Endodermal cell (in vitro differentiated cells): ENCODE measurements around the gene RELL1. TPM values are rescaled to one million over a fixed set of nuclear protein-coding genes. Genes with fewer than 3 reads are reported as not detected.

Source experiments
- DNase-seq: peaks from one replicate; pipeline ENCODE4 v3.0.0-alpha.2; 2017
- H3K27ac ChIP-seq: 2 replicates; pipeline ENCODE4 v1.5.1; 2013; ENCODE audit warnings: mild to moderate bottlenecking, low read depth, low read length, moderate library complexity
- H3K27me3 ChIP-seq: 2 replicates; pipeline ENCODE4 v1.6.1; 2013; ENCODE audit warnings: mild to moderate bottlenecking, low read length, moderate library complexity; ENCODE audit not compliant: insufficient read depth, control insufficient read depth, poor library complexity, severe bottlenecking
- H3K36me3 ChIP-seq: 2 replicates; pipeline ENCODE4 v1.7.0; 2013; ENCODE audit warnings: mild to moderate bottlenecking, low read length, moderate library complexity; ENCODE audit not compliant: control insufficient read depth, insufficient read depth
- H3K4me1 ChIP-seq: one replicate; pipeline ENCODE4 v1.7.0; 2013; ENCODE audit warnings: low read length; ENCODE audit not compliant: control insufficient read depth, insufficient read depth
- H3K4me3 ChIP-seq: 2 replicates; pipeline ENCODE4 v1.5.1; 2013; ENCODE audit warnings: mild to moderate bottlenecking, low read length, moderate library complexity
- H3K9ac ChIP-seq: 2 replicates; pipeline ENCODE4 v1.6.1; 2013; ENCODE audit warnings: mild to moderate bottlenecking, low read length, moderate library complexity; ENCODE audit not compliant: poor library complexity, severe bottlenecking; ENCODE audit errors: extremely low read depth
- H3K9me3 ChIP-seq: 2 replicates; pipeline ENCODE4 v1.6.1; 2013; ENCODE audit warnings: mild to moderate bottlenecking, low read length, moderate library complexity; ENCODE audit not compliant: control insufficient read depth
- H3K27ac Mint-ChIP-seq: 2 replicates; pipeline ENCODE4 v1.8.0; 2020; ENCODE audit warnings: mixed read lengths
- H3K27me3 Mint-ChIP-seq: 2 replicates; pipeline ENCODE4 v1.8.0; 2021; ENCODE audit warnings: mild to moderate bottlenecking, mixed read lengths; ENCODE audit not compliant: insufficient read depth
- H3K36me3 Mint-ChIP-seq: 2 replicates; pipeline ENCODE4 v1.8.0; 2020; ENCODE audit warnings: low read depth, mixed read lengths
- H3K4me1 Mint-ChIP-seq: 2 replicates; pipeline ENCODE4 v1.8.0; 2020; ENCODE audit warnings: mixed read lengths
- H3K4me3 Mint-ChIP-seq: 2 replicates; pipeline ENCODE4 v1.8.0; 2020; ENCODE audit warnings: mild to moderate bottlenecking, moderate library complexity, mixed read lengths
- H3K9me3 Mint-ChIP-seq: 2 replicates; pipeline ENCODE4 v1.8.0; 2020; ENCODE audit warnings: mild to moderate bottlenecking, mixed read lengths
- WGBS, 2 experiments: methylation state at CpG; one replicate each; pipeline versions ENCODE4 v1.1.5 to v1.1.7; 2013; ENCODE audit warnings: missing lambda C conversion rate in 2 of 2, mixed read lengths in 1 of 2; ENCODE audit not compliant: insufficient coverage in 1 of 2, insufficient read length in 1 of 2; 5-methylcytosine and 5-hydroxymethylcytosine counted together
- total RNA-seq, 2 donors: library from RNA; stranded (reverse); fragmentation: NEBNext Ultra II Directional in 1 of 2; extraction: Animal tissue kit (Norgen Biotek cat#: 25700) in 1 of 2; gene quantifications; 2 replicates in 1 of 2; 3 replicates in 1 of 2; pipeline ENCODE4 v1.2.1, GENCODE V29; 2021
- TF ChIP-seq, protein P1 (sequence below): fragments of 200-600 bp; sonication (generic); conservative IDR thresholded peaks from 2 replicates; pipeline ENCODE4 v1.5.0; 2021; ENCODE audit warnings: antibody characterized with exemption, mild to moderate bottlenecking

The RELL1 gene
- total RNA-seq, 2 donors from 2014 or later = 12.1 to 12.3 TPM

DNA sequence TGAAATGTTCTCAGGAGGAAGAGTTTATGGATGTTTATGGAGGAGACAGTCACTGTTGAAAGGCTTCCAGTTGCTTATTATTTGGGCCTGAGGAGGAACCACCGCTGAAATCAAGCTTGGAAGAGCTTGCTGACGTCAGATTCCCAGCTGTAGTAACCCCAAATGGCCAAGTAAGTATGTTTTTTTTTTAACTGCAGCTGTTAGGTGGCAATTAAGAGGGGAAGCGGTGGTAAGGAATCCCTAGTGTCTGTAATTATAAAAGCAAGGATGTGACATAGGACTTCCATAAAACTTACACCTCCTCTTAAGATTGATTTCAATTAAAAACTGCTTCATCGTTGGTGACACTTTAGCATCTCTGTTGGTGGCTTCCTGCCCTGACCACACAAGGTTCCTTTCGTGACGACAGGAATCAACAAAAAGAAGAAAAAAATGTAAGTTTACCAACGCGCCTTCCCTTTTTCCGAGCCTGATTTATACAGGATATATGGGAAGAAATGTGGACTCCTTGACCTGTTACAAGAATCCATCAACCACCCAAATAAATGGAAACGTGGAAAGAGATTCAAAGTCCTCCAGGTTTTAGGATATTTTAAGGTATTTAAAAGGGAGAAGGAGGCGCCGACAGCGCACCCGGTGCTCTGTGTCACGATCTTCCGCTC lies 884 bp downstream of the RELL1 start:
- Histone ChIP-seq H3K9ac (peak overlapping the region; percentile 66), H3K27me3 (no peaks in the 10 kb centered on the region), H3K9me3 (no peaks in the 10 kb centered on the region), H3K36me3 (no peaks in the 10 kb centered on the region), H3K4me1 (no peaks in the 10 kb centered on the region), H3K4me3 (peak overlapping the region; percentile 94), H3K27ac (no peak overlapping the region)
- TF ChIP-seq, protein P1, sequence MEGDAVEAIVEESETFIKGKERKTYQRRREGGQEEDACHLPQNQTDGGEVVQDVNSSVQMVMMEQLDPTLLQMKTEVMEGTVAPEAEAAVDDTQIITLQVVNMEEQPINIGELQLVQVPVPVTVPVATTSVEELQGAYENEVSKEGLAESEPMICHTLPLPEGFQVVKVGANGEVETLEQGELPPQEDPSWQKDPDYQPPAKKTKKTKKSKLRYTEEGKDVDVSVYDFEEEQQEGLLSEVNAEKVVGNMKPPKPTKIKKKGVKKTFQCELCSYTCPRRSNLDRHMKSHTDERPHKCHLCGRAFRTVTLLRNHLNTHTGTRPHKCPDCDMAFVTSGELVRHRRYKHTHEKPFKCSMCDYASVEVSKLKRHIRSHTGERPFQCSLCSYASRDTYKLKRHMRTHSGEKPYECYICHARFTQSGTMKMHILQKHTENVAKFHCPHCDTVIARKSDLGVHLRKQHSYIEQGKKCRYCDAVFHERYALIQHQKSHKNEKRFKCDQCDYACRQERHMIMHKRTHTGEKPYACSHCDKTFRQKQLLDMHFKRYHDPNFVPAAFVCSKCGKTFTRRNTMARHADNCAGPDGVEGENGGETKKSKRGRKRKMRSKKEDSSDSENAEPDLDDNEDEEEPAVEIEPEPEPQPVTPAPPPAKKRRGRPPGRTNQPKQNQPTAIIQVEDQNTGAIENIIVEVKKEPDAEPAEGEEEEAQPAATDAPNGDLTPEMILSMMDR = no peak
- 7 to 13% methylated on average over 5 to 15 of the region's 16 CpGs for WGBS, 2 experiments
- H3K27ac Mint-ChIP-seq = peak overlapping the region; percentile 76
- peaks cover 2% of the 10 kb centered on the region for H3K9me3 Mint-ChIP-seq
- H3K36me3 Mint-ChIP-seq = peaks cover 8% of the 10 kb centered on the region
- peak overlapping the region; percentile 70 for H3K4me3 Mint-ChIP-seq
- H3K4me1 Mint-ChIP-seq = peaks cover 27% of the 10 kb centered on the region
- DNase-seq = no peak
- peaks cover 7% of the 10 kb centered on the region for H3K27me3 Mint-ChIP-seq

DNA sequence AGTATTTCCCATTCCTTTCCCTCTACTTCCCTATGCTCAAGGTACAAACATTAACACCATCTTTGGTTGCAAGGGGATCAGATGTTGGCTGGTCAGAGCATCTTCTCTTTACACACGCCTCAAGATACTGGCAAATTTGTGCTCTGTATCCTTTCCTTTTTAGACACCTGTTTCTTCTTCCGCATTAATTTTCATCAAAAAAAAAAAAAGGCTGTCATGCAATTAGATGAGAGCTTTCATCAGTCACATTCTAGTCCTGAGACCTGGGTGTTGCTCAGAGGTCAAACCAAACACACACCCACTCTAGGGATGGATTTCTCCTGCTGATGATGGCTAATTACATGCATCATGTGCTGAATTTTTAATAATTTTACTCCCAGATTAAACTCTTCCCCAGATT lies 2.0 kb downstream of the RELL1 start:
- no peak overlapping the region for H3K27ac ChIP-seq
- DNase-seq = no peak
- no peaks in the 10 kb centered on the region for H3K36me3 ChIP-seq
- no peak overlapping the region for H3K27ac Mint-ChIP-seq
- TF ChIP-seq, protein P1 = no peak
- H3K4me1 ChIP-seq = no peaks in the 10 kb centered on the region
- no peak overlapping the region for H3K9ac ChIP-seq
- peaks cover 8% of the 10 kb centered on the region for H3K36me3 Mint-ChIP-seq
- whole genome bisulfite sequencing, 2 experiments = 92 to 93% methylated on average over 2 of the region's 2 CpGs
- H3K27me3 Mint-ChIP-seq = peaks cover 7% of the 10 kb centered on the region
- peak overlapping the region; percentile 70 for H3K4me3 Mint-ChIP-seq
- H3K4me3 ChIP-seq = no peak overlapping the region
- peaks cover 2% of the 10 kb centered on the region for H3K9me3 Mint-ChIP-seq
- H3K4me1 Mint-ChIP-seq = peaks cover 18% of the 10 kb centered on the region
- no peaks in the 10 kb centered on the region for H3K9me3 ChIP-seq
- no peaks in the 10 kb centered on the region for H3K27me3 ChIP-seq

DNA sequence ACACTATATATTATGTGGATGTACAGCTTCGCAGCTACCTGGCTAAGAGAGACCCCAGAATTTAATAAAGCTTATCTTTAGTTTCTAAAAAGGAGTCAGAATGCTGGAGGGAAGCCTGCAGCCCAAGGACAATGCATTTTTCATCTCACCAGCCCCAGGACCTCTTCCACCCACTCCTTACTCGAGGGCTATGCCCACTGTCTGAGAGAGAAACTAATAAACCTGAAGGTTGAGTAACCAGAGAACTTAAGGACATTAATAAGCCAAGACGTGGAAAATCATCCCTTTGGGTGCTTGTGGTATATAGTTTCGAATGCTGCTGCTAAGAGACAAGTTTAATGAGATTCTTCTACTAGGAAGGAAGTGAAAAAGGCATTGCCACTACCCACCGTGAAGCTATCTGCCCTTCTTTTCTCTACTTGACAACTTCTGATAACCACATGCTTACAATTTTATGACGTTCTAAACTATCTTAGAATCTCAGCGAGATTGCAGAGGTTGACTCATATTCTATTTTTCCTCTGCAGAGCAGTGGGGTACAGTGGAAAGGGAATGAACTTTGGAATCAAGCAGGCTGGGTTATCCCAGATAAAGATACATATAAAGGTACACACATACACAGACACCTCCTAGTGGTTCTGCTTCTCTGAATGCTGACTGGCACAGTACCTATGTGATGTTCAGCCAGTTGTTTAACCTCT lies 3.3 kb downstream of the RELL1 start:
- no peak for DNase-seq
- H3K4me3 Mint-ChIP-seq = no peak overlapping the region
- H3K4me1 Mint-ChIP-seq = peaks cover 18% of the 10 kb centered on the region
- Histone ChIP-seq H3K9ac (no peak overlapping the region), H3K36me3 (no peaks in the 10 kb centered on the region), H3K4me1 (no peaks in the 10 kb centered on the region), H3K9me3 (no peaks in the 10 kb centered on the region), H3K4me3 (no peak overlapping the region), H3K27ac (no peak overlapping the region), H3K27me3 (no peaks in the 10 kb centered on the region)
- peaks cover 8% of the 10 kb centered on the region for H3K36me3 Mint-ChIP-seq
- peaks cover 2% of the 10 kb centered on the region for H3K27me3 Mint-ChIP-seq
- TF ChIP-seq, protein P1 = peak; percentile 16
- 72 to 94% methylated on average over 4 to 6 of the region's 7 CpGs for WGBS, 2 experiments
- peaks cover 2% of the 10 kb centered on the region for H3K9me3 Mint-ChIP-seq
- no peak overlapping the region for H3K27ac Mint-ChIP-seq
